OCI-LY1 (cell line): ENCODE data around the gene DMD.

Experiments
- H2AFZ ChIP-seq: fragments of 200-600 bp; sonication (generic), shearing (Covaris generic); 2 replicates; pipeline ENCODE4 v1.6.0; 2014; ENCODE audit warnings: antibody characterized with exemption, mild to moderate bottlenecking, low read length
- H3F3A ChIP-seq: fragments of 200-600 bp; sonication (generic), shearing (Covaris generic); 2 replicates; pipeline ENCODE4 v1.6.0; 2014; ENCODE audit warnings: mild to moderate bottlenecking, antibody characterized with exemption, low read length, moderate library complexity; ENCODE audit not compliant: insufficient read depth
- H3K27ac ChIP-seq: fragments of 200-600 bp; sonication (generic); 2 replicates; pipeline ENCODE4 v1.5.1; 2014; ENCODE audit warnings: low read length, mixed run types, mild to moderate bottlenecking, low read depth; ENCODE audit not compliant: poor library complexity, severe bottlenecking
- H3K27me3 ChIP-seq: fragments of 200-600 bp; sonication (generic); 2 replicates; pipeline ENCODE4 v1.6.0; 2014; ENCODE audit warnings: antibody characterized with exemption, mild to moderate bottlenecking, low read length, moderate library complexity; ENCODE audit not compliant: insufficient read depth
- H3K36me3 ChIP-seq: fragments of 200-600 bp; sonication (generic); 2 replicates; pipeline ENCODE4 v1.6.1; 2014; ENCODE audit warnings: mild to moderate bottlenecking, antibody characterized with exemption, low read length, moderate library complexity, mixed read lengths; ENCODE audit not compliant: insufficient read depth
- H3K4me1 ChIP-seq: fragments of 200-600 bp; sonication (generic); 2 replicates; pipeline ENCODE4 v1.5.1; 2014; ENCODE audit warnings: mild to moderate bottlenecking, low read length, moderate library complexity; ENCODE audit not compliant: insufficient read depth, severe bottlenecking
- H3K4me2 ChIP-seq: fragments of 200-600 bp; sonication (generic), shearing (Covaris generic); 2 replicates; pipeline ENCODE4 v1.6.1; 2014; ENCODE audit warnings: low read length
- H3K4me3 ChIP-seq: fragments of 200-600 bp; sonication (generic); 2 replicates; pipeline ENCODE4 v1.5.1; 2014; ENCODE audit warnings: low read length, low read depth, mild to moderate bottlenecking, mixed read lengths; ENCODE audit not compliant: poor library complexity, severe bottlenecking
- H3K79me2 ChIP-seq: fragments of 200-600 bp; shearing (Covaris generic); 2 replicates; pipeline ENCODE4 v1.6.1; 2016; ENCODE audit warnings: mixed run types, low read length, mixed read lengths; ENCODE audit not compliant: insufficient read depth
- H3K9ac ChIP-seq: fragments of 200-600 bp; sonication (generic), shearing (Covaris generic); 2 replicates; pipeline ENCODE4 v1.6.1; 2014; ENCODE audit warnings: mild to moderate bottlenecking, low read length, mixed read lengths
- H3K9me2 ChIP-seq: fragments of 200-600 bp; sonication (generic), shearing (Covaris generic); 2 replicates; pipeline ENCODE4 v1.6.1; 2014; ENCODE audit warnings: low read depth, mild to moderate bottlenecking, low read length, mixed read lengths
- H3K9me3 ChIP-seq: fragments of 200-600 bp; shearing (Covaris generic); 2 replicates; pipeline ENCODE4 v1.6.1; 2014; ENCODE audit warnings: low read length, mixed read lengths
- H4K20me1 ChIP-seq: fragments of 200-600 bp; sonication (generic), shearing (Covaris generic); 2 replicates; pipeline ENCODE4 v1.6.0; 2016; ENCODE audit warnings: mild to moderate bottlenecking, low read length; ENCODE audit not compliant: insufficient read depth
- CTCF ChIP-seq: fragments of 200-600 bp; sonication (generic), shearing (Covaris generic); IDR thresholded peaks from 2 replicates; pipeline ENCODE4 v1.5.1; 2017; ENCODE audit warnings: mild to moderate bottlenecking, antibody characterized with exemption, low read length, moderate library complexity, mixed read lengths
- EZH2 ChIP-seq: fragments of 200-600 bp; sonication (generic), shearing (Covaris generic); IDR thresholded peaks from 2 replicates; pipeline ENCODE4 v1.8.0; 2017; ENCODE audit warnings: borderline replicate concordance, mixed run types, mild to moderate bottlenecking, antibody characterized with exemption, low read length, moderate library complexity, mixed read lengths

The DMD gene

GRCh38 chrX:32293962-32294700, 917.2 kb downstream of the DMD start:
- no peak overlapping the region for H3K4me2 ChIP-seq
- no peaks in the 10 kb centered on the region for H3K9me3 ChIP-seq
- H4K20me1 ChIP-seq, result no peaks in the 10 kb centered on the region
- no peaks in the 10 kb centered on the region for H3K9me2 ChIP-seq
- no peak for TF ChIP-seq EZH2
- no peak for TF ChIP-seq CTCF
- H3K36me3 ChIP-seq, result no peaks in the 10 kb centered on the region
- H3K9ac ChIP-seq, result no peak overlapping the region
- no peaks in the 10 kb centered on the region for H3F3A ChIP-seq
- H3K27ac ChIP-seq, result no peak overlapping the region
- H3K79me2 ChIP-seq, result no peaks in the 10 kb centered on the region
- no peak overlapping the region for H3K4me3 ChIP-seq
- no peaks in the 10 kb centered on the region for H3K4me1 ChIP-seq
- H2AFZ ChIP-seq, result no peak overlapping the region
- no peaks in the 10 kb centered on the region for H3K27me3 ChIP-seq

GRCh38 chrX:32289356-32289755, 922.0 kb downstream of the DMD start:
- H3K27me3 ChIP-seq, result no peaks in the 10 kb centered on the region
- H3K79me2 ChIP-seq, result no peaks in the 10 kb centered on the region
- H3K27ac ChIP-seq, result no peak overlapping the region
- no peak overlapping the region for H3K4me3 ChIP-seq
- H3K4me2 ChIP-seq, result no peak overlapping the region
- TF ChIP-seq EZH2, result no peak
- no peak for TF ChIP-seq CTCF
- H3K4me1 ChIP-seq, result no peaks in the 10 kb centered on the region
- H2AFZ ChIP-seq, result no peak overlapping the region
- no peaks in the 10 kb centered on the region for H3K36me3 ChIP-seq
- no peaks in the 10 kb centered on the region for H3K9me2 ChIP-seq
- no peaks in the 10 kb centered on the region for H3F3A ChIP-seq
- no peaks in the 10 kb centered on the region for H4K20me1 ChIP-seq
- H3K9me3 ChIP-seq, result no peaks in the 10 kb centered on the region
- no peak overlapping the region for H3K9ac ChIP-seq

- Histone ChIP-seq H3K9me2 (no peaks in the 10 kb centered on the region), H3K27ac (no peak overlapping the region), H3K27me3 (no peaks in the 10 kb centered on the region), H4K20me1 (no peaks in the 10 kb centered on the region), H3K9me3 (no peaks in the 10 kb centered on the region), H3F3A (no peaks in the 10 kb centered on the region), H2AFZ (no peak overlapping the region), H3K4me2 (no peak overlapping the region), H3K4me3 (no peak overlapping the region), H3K4me1 (no peaks in the 10 kb centered on the region), H3K36me3 (no peaks in the 10 kb centered on the region), H3K79me2 (no peaks in the 10 kb centered on the region), H3K9ac (no peak overlapping the region)
- no peak for TF ChIP-seq EZH2
- TF ChIP-seq CTCF, result no peak
Measured at GRCh38 chrX:32281853-32282252, 929.5 kb downstream of the DMD start.
